Activated T-helper 1 cell treated with anti-CD3 and anti-CD28 coated beads, Interleukin-12 subunit alpha, Interleukin-12 subunit beta, Interleukin-2, Interleukin-4 antibody, amounts not matched to agents 30 ng/mL and 10 ng/mL and 1 ng/mL, durations not matched to agents 14 hours and 24 hours and 36 hours (primary cell): Measurements from ENCODE around the gene SELENBP1. TPM values are rescaled to one million over a fixed set of nuclear protein-coding genes. Genes with fewer than 3 reads are reported as not detected.

ENCODE experiments used
- DNase-seq: peaks from one replicate; pipeline ENCODE4 v3.0.0; 2021; ENCODE audit warnings: low spot score
- H3K27ac Mint-ChIP-seq: one replicate; pipeline ENCODE4 v1.8.0; 2021; ENCODE audit warnings: mild to moderate bottlenecking, mixed read lengths
- H3K27me3 Mint-ChIP-seq: one replicate; pipeline ENCODE4 v1.8.0; 2022; ENCODE audit warnings: mild to moderate bottlenecking, moderate library complexity, mixed read lengths; ENCODE audit not compliant: insufficient read depth
- H3K36me3 Mint-ChIP-seq: one replicate; pipeline ENCODE4 v1.8.0; 2021; ENCODE audit warnings: low read depth, mixed read lengths
- H3K4me1 Mint-ChIP-seq: one replicate; pipeline ENCODE4 v1.8.0; 2021; ENCODE audit warnings: low read depth, mixed read lengths
- H3K4me3 Mint-ChIP-seq: one replicate; pipeline ENCODE4 v1.8.0; 2021; ENCODE audit warnings: mild to moderate bottlenecking, moderate library complexity, mixed read lengths
- H3K9me3 Mint-ChIP-seq: one replicate; pipeline ENCODE4 v1.8.0; 2021; ENCODE audit warnings: mixed read lengths
- intact Hi-C: fragments of 100-400 bp; cut with micrococcal nuclease; formaldehyde crosslinking; loops from one replicate; pipeline ENCODE4 v1.15.1; 2024
- total RNA-seq: library from RNA; stranded (reverse); gene quantifications from 2 replicates; pipeline ENCODE4 v1.2.3, GENCODE V29; 2022

Gene SELENBP1
- total RNA-seq, 1 donor from 2014 or later: not detected

DNA sequence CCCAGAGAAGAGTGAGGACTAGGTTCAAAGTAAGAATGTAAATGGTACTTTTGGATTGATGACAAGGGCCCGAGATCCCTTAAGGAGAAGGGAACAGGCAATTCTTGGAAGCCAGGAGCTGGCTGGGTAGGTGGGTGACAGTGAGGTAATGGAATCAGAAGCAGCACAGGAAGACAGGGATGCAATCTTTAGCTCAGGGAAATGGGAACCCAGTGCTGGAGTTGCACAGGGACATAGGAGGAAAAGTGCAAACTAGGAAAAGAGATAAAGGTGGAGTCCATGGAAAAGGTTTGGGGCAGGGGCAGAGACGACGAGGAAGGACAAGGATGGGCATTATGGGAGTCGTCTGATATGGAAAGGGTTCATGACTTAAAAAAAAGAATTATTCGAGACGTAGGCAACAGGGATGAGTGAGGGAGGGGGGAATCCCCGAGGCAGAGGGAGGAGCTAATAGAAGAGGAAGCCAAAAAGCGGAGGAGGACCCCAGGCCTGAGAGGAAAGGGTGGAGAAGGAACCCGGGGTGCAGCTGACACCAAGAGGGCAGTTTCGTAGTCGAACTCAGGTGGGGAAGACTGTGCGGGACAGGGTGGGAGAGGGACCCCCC is 45.8 kb downstream of the SELENBP1 start:
- H3K27ac Mint-ChIP-seq: peak overlapping the region; percentile 90
- H3K9me3 Mint-ChIP-seq: no peaks in the 10 kb centered on the region
- peak overlapping the region; percentile 91 for H3K4me3 Mint-ChIP-seq
- DNase-seq: peak; percentile 33
- H3K27me3 Mint-ChIP-seq: peaks cover 1% of the 10 kb centered on the region
- intact Hi-C loops: loop anchor here (1.0 to 5.0 kb wide), 12 partner anchors 15 to 496 kb away; partner anchors contain the start of genes CDC42SE1, GABPB2, PIP5K1A and PSMB4
- peaks cover 44% of the 10 kb centered on the region for H3K4me1 Mint-ChIP-seq
- H3K36me3 Mint-ChIP-seq: peaks cover 19% of the 10 kb centered on the region

DNA sequence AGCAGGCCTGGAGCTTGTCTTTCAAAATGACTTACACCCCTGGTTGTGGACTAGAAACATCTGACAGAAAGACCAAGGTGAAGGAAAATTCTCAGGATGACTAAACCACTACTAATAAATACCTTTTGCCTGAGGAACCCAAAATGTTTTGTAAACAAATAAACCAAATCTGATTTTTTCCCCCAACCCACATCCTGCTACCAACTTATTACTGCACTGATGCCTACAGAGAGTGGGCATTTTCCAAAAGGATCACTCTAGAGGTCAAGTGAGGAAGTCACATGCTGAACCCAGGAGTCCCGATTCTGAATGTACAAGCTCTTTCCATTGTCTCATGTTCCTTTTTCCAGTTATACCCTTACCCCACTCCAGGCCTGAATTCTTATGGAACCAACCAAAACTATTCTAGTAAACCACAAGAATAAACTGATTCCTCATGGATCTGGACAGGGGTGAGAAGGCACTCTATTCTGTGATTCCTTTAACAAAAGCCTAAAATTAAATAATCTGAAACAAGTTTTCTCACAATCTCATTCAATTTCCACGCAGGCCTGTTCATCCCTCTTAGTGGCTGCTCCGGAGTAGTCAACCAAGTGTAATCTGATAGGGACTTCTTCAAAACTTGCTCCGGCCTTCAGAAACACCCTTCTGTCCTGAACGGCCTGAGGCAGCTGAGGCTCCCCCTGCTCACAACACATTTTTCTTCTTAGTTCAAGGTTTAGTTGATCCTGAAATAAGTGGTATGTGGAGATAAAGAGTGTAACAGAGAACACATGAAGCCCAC is 46.7 kb downstream of the SELENBP1 start:
- Mint-ChIP-seq H3K9me3 (no peaks in the 10 kb centered on the region), H3K36me3 (peaks cover 19% of the 10 kb centered on the region), H3K4me3 (peak overlapping the region; percentile 91), H3K27ac (peak overlapping the region; percentile 90), H3K27me3 (peaks cover 1% of the 10 kb centered on the region), H3K4me1 (peaks cover 44% of the 10 kb centered on the region)
- intact Hi-C loops: loop anchor here (2.0 to 5.0 kb wide), 4 partner anchors 169 to 497 kb away; partner anchors contain the start of genes CDC42SE1, GABPB2 and TNFAIP8L2
- no peak for DNase-seq

DNA sequence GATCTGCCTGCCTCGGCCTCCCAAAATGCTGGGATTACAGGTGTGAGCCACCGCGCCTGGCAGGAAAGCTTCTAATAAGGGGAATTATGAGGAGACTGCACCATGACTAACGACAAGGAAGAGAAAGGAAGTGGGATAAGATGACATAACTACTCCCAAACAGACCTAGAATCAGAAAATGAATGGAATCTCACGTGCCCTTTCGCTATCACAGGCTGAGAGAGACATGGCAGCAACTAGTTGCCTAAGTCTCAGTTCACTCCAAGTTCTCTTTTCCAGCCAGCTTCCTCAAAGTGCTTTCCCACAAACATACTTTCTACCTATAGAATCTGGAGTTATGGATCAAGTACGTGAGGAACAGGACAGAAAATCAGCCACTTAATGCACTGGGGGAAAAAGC is 47.3 kb downstream of the SELENBP1 start:
- H3K9me3 Mint-ChIP-seq: no peaks in the 10 kb centered on the region
- intact Hi-C loops: loop anchor here (5.0 kb wide), 2 partner anchors 168 to 268 kb away; partner anchors contain the start of genes CDC42SE1 and TNFAIP8L2

DNA sequence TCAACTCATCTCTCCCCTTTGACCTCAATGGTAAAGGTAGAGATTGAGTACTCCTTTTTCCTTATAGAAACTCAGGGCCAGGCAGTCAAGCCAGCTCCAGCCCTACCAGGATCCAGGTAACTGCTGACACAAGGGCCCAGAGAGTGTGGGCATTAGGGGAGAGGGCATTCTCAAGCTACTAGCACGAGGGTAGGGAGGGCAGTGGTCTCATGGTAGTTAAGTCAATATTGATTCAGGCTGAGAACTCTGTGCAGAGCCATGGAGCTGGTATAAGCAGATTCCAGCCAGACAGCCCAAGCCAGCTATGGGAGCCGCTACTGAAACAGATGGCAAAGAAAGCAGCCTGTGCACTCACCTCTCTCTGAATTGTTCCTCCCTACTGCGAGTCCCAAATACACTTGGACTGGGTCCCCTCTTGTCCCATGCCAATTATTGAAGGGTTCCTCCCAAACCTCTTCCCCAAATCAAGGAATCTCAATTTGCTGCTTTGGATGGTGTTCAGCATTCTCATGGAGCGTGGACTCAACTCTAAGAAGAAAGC is 48.0 kb downstream of the SELENBP1 start:
- intact Hi-C loops: no loop called here
- no peak overlapping the region for H3K4me3 Mint-ChIP-seq
- no peak overlapping the region for H3K27ac Mint-ChIP-seq
- DNase-seq: no peak
- peaks cover 45% of the 10 kb centered on the region for H3K4me1 Mint-ChIP-seq
- no peaks in the 10 kb centered on the region for H3K9me3 Mint-ChIP-seq
- H3K27me3 Mint-ChIP-seq: peaks cover 1% of the 10 kb centered on the region
- H3K36me3 Mint-ChIP-seq: peaks cover 25% of the 10 kb centered on the region

More for the DNA sequence above, 47.3 kb downstream of the SELENBP1 start:
- Mint-ChIP-seq H3K4me1 (peaks cover 44% of the 10 kb centered on the region), H3K27me3 (peaks cover 1% of the 10 kb centered on the region), H3K36me3 (peaks cover 22% of the 10 kb centered on the region), H3K4me3 (peak overlapping the region; percentile 91), H3K27ac (peak overlapping the region; percentile 56)
- DNase-seq: no peak

DNA sequence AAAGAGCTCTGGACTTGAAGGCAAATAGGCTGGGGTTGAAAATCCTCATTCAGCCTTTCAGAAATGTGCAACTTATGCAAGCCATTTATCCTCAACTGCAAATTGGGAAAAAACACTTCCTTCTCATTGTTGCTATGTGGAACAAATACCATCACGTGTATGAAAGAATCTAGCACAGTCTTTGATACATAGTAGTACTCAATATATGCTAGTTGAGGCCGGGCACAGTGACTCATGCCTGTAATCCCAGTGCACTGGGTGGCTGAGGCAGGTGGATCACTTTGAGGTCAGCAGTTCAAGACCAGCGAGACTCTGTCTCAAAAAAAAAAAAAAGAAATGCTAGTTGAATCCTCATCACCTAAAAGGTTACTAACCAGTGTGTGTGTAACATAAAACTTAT is 53.5 kb downstream of the SELENBP1 start:
- Mint-ChIP-seq H3K9me3 (no peaks in the 10 kb centered on the region), H3K27me3 (no peaks in the 10 kb centered on the region), H3K4me1 (peaks cover 24% of the 10 kb centered on the region), H3K4me3 (no peak overlapping the region), H3K36me3 (peaks cover 38% of the 10 kb centered on the region), H3K27ac (no peak overlapping the region)
- DNase-seq: no peak
- intact Hi-C loops: no loop called here

DNA sequence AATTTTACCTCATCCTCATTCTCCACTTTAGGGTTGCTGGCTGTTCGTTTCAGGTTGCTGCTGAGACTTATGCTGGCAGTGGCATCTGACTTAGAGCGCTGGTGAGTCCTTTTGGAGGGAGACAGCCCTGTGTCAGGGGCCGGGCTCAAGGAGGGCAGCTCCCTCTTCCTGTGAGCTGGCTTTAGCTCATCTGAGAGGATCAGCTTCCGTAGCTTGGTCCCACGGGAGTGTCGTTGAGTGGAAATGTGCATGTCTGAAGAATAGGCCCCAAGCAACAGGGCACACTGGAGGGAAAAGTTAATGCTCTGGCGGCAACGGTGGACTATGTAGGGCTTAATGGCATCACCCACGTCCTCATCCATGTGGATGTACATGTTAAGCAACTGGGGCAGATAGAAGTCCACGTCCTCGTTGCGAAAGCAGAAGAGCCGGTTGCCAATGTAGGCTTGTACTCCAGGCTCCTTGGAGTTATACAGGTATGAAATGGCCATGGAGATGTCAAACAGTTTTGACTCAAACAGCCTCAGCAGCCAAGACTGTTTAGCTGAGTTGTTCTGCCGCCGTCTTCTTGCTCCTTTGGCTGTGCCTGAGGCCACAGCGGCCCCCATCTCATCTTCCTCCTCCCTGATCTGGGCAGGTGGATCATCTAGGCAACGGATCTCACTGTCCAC is 56.8 kb downstream of the SELENBP1 start:
- DNase-seq: no peak
- Mint-ChIP-seq H3K9me3 (no peaks in the 10 kb centered on the region), H3K36me3 (peaks cover 37% of the 10 kb centered on the region), H3K4me3 (no peak overlapping the region), H3K4me1 (peaks cover 40% of the 10 kb centered on the region), H3K27ac (no peak overlapping the region), H3K27me3 (no peaks in the 10 kb centered on the region)
- intact Hi-C loops: no loop called here

Other genes with a start within 250 kb of the SELENBP1 start
- 3.6 and 4.3 TPM in 2 replicates for gene SEMA6C, start 226.1 kb downstream of the SELENBP1 start, total RNA-seq
- 38.0 and 38.5 TPM in 2 replicates for gene TNFAIP8L2, start 216.1 kb downstream of the SELENBP1 start, total RNA-seq
- gene LYSMD1, start 206.8 kb downstream of the SELENBP1 start, total RNA-seq: 4.0 and 5.0 TPM in 2 replicates
- gene SCNM1, start 206.6 kb downstream of the SELENBP1 start, total RNA-seq: 111 and 117 TPM in 2 replicates
- 2.6 and 2.9 TPM in 2 replicates for gene TMOD4, start 196.7 kb downstream of the SELENBP1 start, total RNA-seq
- gene VPS72, start 182.5 kb downstream of the SELENBP1 start, total RNA-seq: 90.0 and 96.4 TPM in 2 replicates
- gene PIP5K1A, start 174.2 kb downstream of the SELENBP1 start, total RNA-seq: 98.9 and 101 TPM in 2 replicates
- gene PSMD4, start 118.0 kb downstream of the SELENBP1 start, total RNA-seq: 276 and 285 TPM in 2 replicates
- gene ZNF687, start 90.4 kb downstream of the SELENBP1 start, total RNA-seq: 26.9 and 27.3 TPM in 2 replicates
- gene PI4KB, start 45.3 kb downstream of the SELENBP1 start, total RNA-seq: 52.4 and 54.7 TPM in 2 replicates
- gene RFX5, start 25.5 kb downstream of the SELENBP1 start, total RNA-seq: 78.1 and 83.4 TPM in 2 replicates
- 436 and 454 TPM in 2 replicates for gene PSMB4, start 26.9 kb upstream of the SELENBP1 start, total RNA-seq
- 89.1 and 91.1 TPM in 2 replicates for gene POGZ, start 86.8 kb upstream of the SELENBP1 start, total RNA-seq
- 0.17 and 0.91 TPM in 2 replicates for gene CGN, start 138.7 kb upstream of the SELENBP1 start, total RNA-seq
- gene TUFT1, start 167.6 kb upstream of the SELENBP1 start, total RNA-seq: 1.9 and 2.3 TPM in 2 replicates
- 31.1 and 31.9 TPM in 2 replicates for gene SNX27, start 239.3 kb upstream of the SELENBP1 start, total RNA-seq